ENCODE results near the gene RAB5B.

- no peak for TF ChIP-seq CTCF (conservative IDR thresholded peaks at IDR 0.05 in 1 of 2, IDR thresholded peaks at IDR 0.05 in 1 of 2; ENCODE audit: extremely low read depth in 1 of 2, insufficient read depth in 1 of 2, low read depth in 1 of 2, low read length in 2 of 2)
- no peak for TF ChIP-seq EZH2 (IDR thresholded peaks at IDR 0.05; ENCODE audit: borderline replicate concordance, low read length)
Measured at GRCh38 chr12:55931780-55932550, 41.9 kb upstream of the RAB5B start.

Data from mammary epithelial cell (primary cell).